ENCODE data around the gene MNAT1. TPM values are rescaled to one million over a fixed set of nuclear protein-coding genes. Genes with fewer than 3 reads are reported as not detected.
"Not testable (repeated sequence)": the region's sequence is repeated elsewhere in the genome, so short reads cannot be mapped to it uniquely, and the experiment has no call there.

MNAT1 gene
- total RNA-seq, 8 experiments from 2014 or later, result 37.0 to 69.2 (median 47.1) TPM

DNA sequence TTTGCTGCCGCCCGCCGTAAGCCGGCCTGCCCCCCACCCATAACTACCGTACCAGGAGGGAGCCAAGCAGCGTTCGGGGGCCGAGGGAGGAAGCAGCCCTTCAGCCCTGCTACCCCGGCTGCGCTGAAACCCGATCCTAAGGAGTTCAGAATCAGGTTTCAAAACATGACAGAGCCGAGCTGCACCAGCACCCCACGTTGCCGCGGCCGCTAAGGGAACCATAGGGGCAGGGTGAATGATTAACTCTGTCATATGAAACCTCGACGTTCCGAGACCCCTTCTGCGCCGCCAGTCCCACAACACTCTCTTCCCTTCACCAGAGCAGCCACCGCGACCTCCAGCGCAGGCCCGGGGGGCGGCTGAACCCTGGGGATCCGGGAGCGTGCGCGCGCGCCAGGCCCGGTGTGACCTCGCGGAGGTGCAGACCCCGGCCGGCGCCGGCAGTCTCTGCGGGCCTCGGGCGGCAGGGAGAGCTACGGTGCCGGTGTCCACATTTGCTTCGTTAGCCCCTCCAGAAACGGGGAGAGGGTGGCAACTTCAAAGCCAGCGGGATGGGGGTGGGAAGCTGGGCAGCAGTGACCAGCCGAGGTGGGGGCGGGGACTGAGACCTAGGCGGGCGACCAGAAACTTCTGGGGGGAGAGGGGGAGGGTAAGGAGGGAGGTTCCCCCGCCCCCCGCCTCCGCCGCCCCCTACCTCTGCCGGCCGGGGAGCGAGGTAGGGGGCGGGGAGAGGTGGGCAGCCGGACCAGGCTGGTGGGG is 12.0 kb upstream of the MNAT1 start:
- no peak overlapping the region for H3K27ac ChIP-seq

GRCh38 chr14:60723116-60723906 is 11.2 kb upstream of the MNAT1 start:
- peak overlapping the region; percentile 60 to 92 (median 67) for H3K4me3 ChIP-seq
- in situ Hi-C loops (cut with MboI; ENCODE audit: low pct_unique_long_range_greater_than_20kb in 2 of 9, low sequenced_read_pairs in 9 of 9, unreplicated experiment in 9 of 9), result no loop called here
- ATAC-seq (replicated peaks in 6 of 8), result peak; percentile 23 to 53 (median 30)
- H3K4me1 ChIP-seq (replicated peaks in 1 of 2), result peaks cover 0 to 4% of the 10 kb centered on the region in 2 donors
- WGBS, 10 experiments, result 0% methylated on average over 1 to 4 of the region's 78 CpGs; no CpG with 5 or more reads in 7 of the 10 experiments
- peak overlapping the region in 1 of 2 donors; percentile 0 for H3K27ac ChIP-seq

More for the DNA sequence above, 12.0 kb upstream of the MNAT1 start:
- in situ Hi-C loops (cut with MboI; ENCODE audit: low pct_unique_long_range_greater_than_20kb in 2 of 9, low sequenced_read_pairs in 9 of 9, unreplicated experiment in 9 of 9), result no loop called here
- peak; percentile 15 to 36 (median 24) for ATAC-seq (replicated peaks in 6 of 8)
- Histone ChIP-seq H3K4me1 (replicated peaks in 1 of 2) (peaks cover 0 to 4% of the 10 kb centered on the region in 2 donors), H3K4me3 (peak overlapping the region; percentile 60 to 92 (median 67))
- 0% methylated on average over 1 to 6 of the region's 60 CpGs; no CpG with 5 or more reads in 6 of the 10 experiments for WGBS, 10 experiments

DNA sequence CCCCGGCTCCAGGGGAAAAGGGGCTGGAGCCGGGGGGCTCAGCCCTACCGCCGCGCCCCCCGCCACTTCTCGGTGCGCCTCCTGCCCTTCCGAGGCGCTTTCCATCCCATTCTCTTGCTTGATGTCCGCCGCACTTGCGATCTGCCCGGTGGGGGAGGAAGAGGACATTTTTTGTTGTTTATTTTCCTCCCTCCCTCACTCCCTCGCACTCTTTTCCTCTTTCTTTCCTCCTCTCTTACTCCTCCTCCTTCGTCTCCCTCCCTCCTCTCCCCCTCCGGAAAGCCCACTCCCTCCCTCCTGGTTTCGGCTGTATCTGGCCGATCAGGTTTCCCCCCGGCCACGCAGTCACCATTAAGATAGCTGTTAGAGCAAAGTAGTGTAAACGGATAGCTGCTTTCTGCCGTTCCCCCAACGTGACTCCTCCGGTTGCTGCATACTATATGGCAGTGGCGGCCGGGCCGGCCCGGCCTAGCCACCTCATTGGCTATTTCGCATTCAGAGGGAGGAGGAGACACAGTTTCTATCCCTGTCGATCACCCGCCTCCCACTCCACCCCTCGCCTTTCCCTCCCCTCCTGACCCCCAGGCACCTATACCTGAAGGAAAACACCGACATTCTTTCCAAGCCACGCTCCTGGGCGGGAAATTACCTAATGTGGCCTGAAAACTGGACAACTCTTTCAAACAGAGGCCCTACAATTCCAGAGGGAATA is 10.5 kb upstream of the MNAT1 start, which contains the start of gene SIX4:
Gene SIX4 (minus strand): TSS at position 445 of the 712 bp plus-strand sequence. CDS start 277 bp downstream, at position 168.
- WGBS, 10 experiments, result 0 to 17% (median 0%) methylated on average over 1 to 8 of the region's 36 CpGs; no CpG with 5 or more reads in 5 of the 10 experiments
- ATAC-seq (replicated peaks in 6 of 8), result peak; percentile 70 to 76 (median 74)
- Histone ChIP-seq H3K27ac (peak within 1 kb of the TSS in 1 of 2 donors; percentile 0), H3K4me3 (peak within 1 kb of the TSS; percentile 60 to 92 (median 67)), H3K4me1 (replicated peaks in 1 of 2) (peaks cover 0 to 4% of the 10 kb centered on the region in 2 donors)
- in situ Hi-C loops (cut with MboI; ENCODE audit: low pct_unique_long_range_greater_than_20kb in 2 of 9, low sequenced_read_pairs in 9 of 9, unreplicated experiment in 9 of 9), result no loop called here

GRCh38 chr14:60731291-60731690 is 3.3 kb upstream of the MNAT1 start:
- not testable (repeated sequence) for H3K4me3 ChIP-seq; H3K27ac ChIP-seq; H3K4me1 ChIP-seq (replicated peaks in 1 of 2); ATAC-seq (replicated peaks in 6 of 8)
- in situ Hi-C loops (cut with MboI; ENCODE audit: low pct_unique_long_range_greater_than_20kb in 2 of 9, low sequenced_read_pairs in 9 of 9, unreplicated experiment in 9 of 9), result loop anchor here in 1 of 9 experiments (25.0 kb wide), 1 partner anchor 256 kb away; the partner anchor contains the start of genes SLC38A6 and TRMT5
- WGBS, 10 experiments, result no CpG with 5 or more reads among the region's 5 CpGs

DNA sequence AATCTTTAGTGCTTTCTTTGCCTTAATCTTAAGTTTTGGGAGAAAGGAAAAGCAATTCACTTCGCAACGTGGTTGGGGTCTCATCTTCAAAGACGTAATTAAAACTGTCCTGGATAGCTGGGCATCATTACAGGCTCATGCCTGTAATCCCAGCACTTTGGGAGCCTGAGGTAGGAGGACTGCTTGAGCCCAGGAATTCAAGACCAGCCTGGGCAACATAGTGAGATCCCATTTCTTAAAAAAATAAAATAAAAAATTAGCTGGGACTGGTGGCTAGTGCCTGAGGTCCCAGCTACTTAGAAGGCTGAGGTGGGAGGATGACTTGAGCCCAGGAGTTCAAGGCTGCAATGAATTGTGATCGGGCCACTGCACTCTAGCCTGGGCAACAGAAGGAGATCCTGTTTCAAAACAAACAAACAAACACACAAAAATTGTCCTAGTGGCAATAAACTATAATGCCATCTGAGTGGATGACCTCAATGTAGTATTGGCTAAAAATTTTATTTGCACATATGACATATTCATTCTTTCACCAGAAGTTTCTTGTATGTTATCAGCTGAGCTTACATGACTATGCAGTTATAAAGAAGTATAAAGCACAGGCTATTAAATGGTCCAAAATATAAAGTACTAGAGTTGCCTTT is 1.6 kb upstream of the MNAT1 start:
- Histone ChIP-seq H3K4me3 (no peak overlapping the region), H3K27ac (no peak overlapping the region), H3K4me1 (replicated peaks in 1 of 2) (peaks cover 0 to 5% of the 10 kb centered on the region in 2 donors)
- no peak for ATAC-seq (replicated peaks in 6 of 8)
- WGBS, 10 experiments, result 27 to 86% (median 55%) methylated on average over 1 to 4 of the region's 4 CpGs; no CpG with 5 or more reads in 2 of the 10 experiments
- in situ Hi-C loops (cut with MboI; ENCODE audit: low pct_unique_long_range_greater_than_20kb in 2 of 9, low sequenced_read_pairs in 9 of 9, unreplicated experiment in 9 of 9), result loop anchor here in 1 of 9 experiments (25.0 kb wide), 1 partner anchor 254 kb away; the partner anchor contains the start of genes SLC38A6 and TRMT5

DNA sequence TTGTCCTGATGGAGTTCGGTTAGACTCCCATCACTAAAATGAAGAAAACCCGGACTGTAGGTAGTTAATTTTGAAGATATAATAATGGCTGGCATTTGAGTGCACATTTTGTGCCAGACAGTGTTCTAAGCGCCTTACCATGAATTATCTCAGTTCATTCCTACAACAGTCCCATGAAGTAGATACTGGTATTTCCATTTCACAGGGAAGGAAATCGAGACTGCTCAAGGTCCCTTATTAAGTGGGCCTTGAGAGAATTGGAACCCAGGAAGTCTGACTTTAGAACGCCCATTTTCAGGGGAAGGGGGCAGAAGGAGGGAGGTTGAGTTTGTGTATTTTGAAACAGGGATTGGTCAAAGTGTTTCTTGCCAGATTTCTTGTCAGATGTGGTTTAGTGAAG is 855 bp downstream of the MNAT1 start:
- 0 to 51% (median 15%) methylated on average over 1 to 4 of the region's 5 CpGs; no CpG with 5 or more reads in 1 of the 10 experiments for WGBS, 10 experiments
- in situ Hi-C loops (cut with MboI; ENCODE audit: low pct_unique_long_range_greater_than_20kb in 2 of 9, low sequenced_read_pairs in 9 of 9, unreplicated experiment in 9 of 9), result loop anchor here in 1 of 9 experiments (25.0 kb wide), 1 partner anchor 252 kb away; the partner anchor contains the start of genes SLC38A6 and TRMT5
- ATAC-seq (replicated peaks in 6 of 8), result no peak

GRCh38 chr14:60736494-60736893 is 1.9 kb downstream of the MNAT1 start:
- in situ Hi-C loops (cut with MboI; ENCODE audit: low pct_unique_long_range_greater_than_20kb in 2 of 9, low sequenced_read_pairs in 9 of 9, unreplicated experiment in 9 of 9), result loop anchor here in 1 of 9 experiments (25.0 kb wide), 1 partner anchor 251 kb away; the partner anchor contains the start of genes SLC38A6 and TRMT5
- Histone ChIP-seq H3K4me3 (peak overlapping the region in 4 of 5 donors; percentile 66 to 82 (median 74)), H3K4me1 (replicated peaks in 1 of 2) (peaks cover 0 to 5% of the 10 kb centered on the region in 2 donors), H3K27ac (no peak overlapping the region)
- WGBS, 10 experiments, result 0 to 39% (median 4%) methylated on average over 2 to 4 of the region's 4 CpGs; no CpG with 5 or more reads in 1 of the 10 experiments
- peak in 3 of 8 experiments; percentile 16 to 39 (median 17) for ATAC-seq (replicated peaks in 6 of 8)

More for the DNA sequence above, 855 bp downstream of the MNAT1 start:
- Histone ChIP-seq H3K4me3 (peak overlapping the region; percentile 66 to 92 (median 80)), H3K27ac (no peak overlapping the region), H3K4me1 (replicated peaks in 1 of 2) (peaks cover 0 to 5% of the 10 kb centered on the region in 2 donors)

DNA sequence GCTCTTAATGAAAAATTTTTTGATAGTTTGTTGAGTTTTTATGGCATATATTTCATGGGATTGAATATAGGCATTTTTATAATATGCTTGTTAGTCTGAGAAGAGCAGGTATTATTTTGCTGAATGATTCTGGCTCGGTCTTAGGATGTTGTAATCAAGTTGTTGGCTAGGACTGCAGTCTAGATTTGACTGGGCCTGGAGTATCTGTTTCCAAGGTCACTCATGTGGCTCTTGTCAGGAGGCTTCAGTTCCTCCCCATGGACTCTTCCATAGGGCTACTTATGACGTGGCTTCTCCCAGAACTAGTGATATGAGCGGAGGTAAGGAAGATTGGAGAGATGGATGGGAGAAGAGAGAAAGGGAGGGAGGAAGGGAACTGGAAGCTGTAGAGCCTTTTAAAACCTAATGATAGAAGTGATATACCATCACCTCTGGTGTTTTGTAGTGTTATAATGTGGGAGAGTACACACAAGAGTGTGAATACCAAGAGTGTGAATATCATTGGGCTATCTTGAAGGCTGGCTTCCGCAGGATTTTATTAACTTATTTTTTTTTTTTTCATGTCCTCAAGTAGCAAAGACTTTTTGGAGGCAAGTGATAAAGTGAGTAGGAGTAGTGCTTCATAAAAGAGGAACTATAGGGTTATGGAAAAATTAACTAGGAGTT is 4.4 kb downstream of the MNAT1 start:
- Histone ChIP-seq H3K4me1 (replicated peaks in 1 of 2) (peaks cover 0 to 5% of the 10 kb centered on the region in 2 donors), H3K4me3 (no peak overlapping the region), H3K27ac (no peak overlapping the region)
- 83 to 100% (median 100%) methylated on average over 1 to 4 of the region's 4 CpGs; no CpG with 5 or more reads in 1 of the 10 experiments for WGBS, 10 experiments
- no peak for ATAC-seq (replicated peaks in 6 of 8)
- in situ Hi-C loops (cut with MboI; ENCODE audit: low pct_unique_long_range_greater_than_20kb in 2 of 9, low sequenced_read_pairs in 9 of 9, unreplicated experiment in 9 of 9), result loop anchor here in 1 of 9 experiments (25.0 kb wide), 1 partner anchor 248 kb away; the partner anchor contains the start of genes SLC38A6 and TRMT5

- Histone ChIP-seq H3K4me3 (no peak overlapping the region), H3K4me1 (replicated peaks in 1 of 2) (no peaks in the 10 kb centered on the region), H3K27ac (no peak overlapping the region)
- in situ Hi-C loops (cut with MboI; ENCODE audit: low pct_unique_long_range_greater_than_20kb in 2 of 9, low sequenced_read_pairs in 9 of 9, unreplicated experiment in 9 of 9), result loop anchor here in 1 of 9 experiments (25.0 kb wide), 1 partner anchor 243 kb away; the partner anchor contains the start of genes SLC38A6 and TRMT5
- ATAC-seq (replicated peaks in 6 of 8), result no peak
Observed at GRCh38 chr14:60744566-60744965, 10.0 kb downstream of the MNAT1 start.

DNA sequence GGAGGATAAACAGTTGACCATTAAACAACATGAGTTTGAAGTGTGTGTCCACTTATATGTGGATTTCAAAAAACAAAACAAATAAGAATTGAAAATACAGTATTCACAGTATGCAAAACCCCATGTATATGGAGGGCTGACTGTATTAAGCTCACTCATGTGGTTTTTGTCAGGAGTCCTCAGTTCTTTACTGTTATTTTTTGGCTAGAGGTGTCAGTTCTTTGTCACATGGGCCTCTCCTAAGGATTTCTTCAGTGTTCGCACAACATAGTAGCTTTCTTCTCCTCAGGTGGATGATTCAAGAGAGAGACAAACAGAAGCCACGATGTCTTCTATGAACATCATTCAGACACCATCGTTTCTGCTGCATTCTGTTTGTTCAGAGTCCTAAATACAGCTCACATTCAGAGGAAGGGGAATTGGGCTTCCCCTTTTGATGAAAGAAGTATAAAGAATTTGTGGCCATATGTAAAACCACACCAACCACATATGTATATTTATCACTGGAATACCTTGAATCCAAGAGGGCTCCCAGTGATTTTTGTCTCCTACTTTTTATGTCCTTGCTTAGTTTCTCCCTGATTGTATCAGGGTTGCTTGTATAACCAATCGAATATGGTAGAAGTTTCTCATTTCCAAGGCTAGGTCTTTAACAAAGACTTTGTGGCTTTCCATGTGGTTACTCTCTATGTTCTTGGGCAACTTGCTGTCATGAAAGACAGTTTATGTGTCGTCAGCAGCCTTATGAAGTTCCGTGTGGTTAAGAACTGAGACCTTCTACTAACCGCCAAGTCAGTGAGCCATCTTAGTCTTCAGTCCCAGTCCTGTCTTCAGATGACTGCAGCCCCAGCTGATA is 18.9 kb downstream of the MNAT1 start:
- no peaks in the 10 kb centered on the region for H3K4me1 ChIP-seq (replicated peaks in 1 of 2)
- no peak overlapping the region for H3K4me3 ChIP-seq
- WGBS, 10 experiments, result 82 to 100% (median 92%) methylated on average over 1 to 7 of the region's 7 CpGs; no CpG with 5 or more reads in 1 of the 10 experiments
- in situ Hi-C loops (cut with MboI; ENCODE audit: low pct_unique_long_range_greater_than_20kb in 2 of 9, low sequenced_read_pairs in 9 of 9, unreplicated experiment in 9 of 9), result no loop called here
- no peak overlapping the region for H3K27ac ChIP-seq
- no peak for ATAC-seq (replicated peaks in 6 of 8)

- Histone ChIP-seq H3K4me1 (replicated peaks in 1 of 2) (no peaks in the 10 kb centered on the region), H3K27ac (no peak overlapping the region), H3K4me3 (no peak overlapping the region)
- ATAC-seq (replicated peaks in 6 of 8), result no peak
- in situ Hi-C loops (cut with MboI; ENCODE audit: low pct_unique_long_range_greater_than_20kb in 2 of 9, low sequenced_read_pairs in 9 of 9, unreplicated experiment in 9 of 9), result no loop called here
- WGBS, 10 experiments, result 6 to 100% (median 77%) methylated on average over 1 of the region's 1 CpG; no CpG with 5 or more reads in 2 of the 10 experiments
Observed at GRCh38 chr14:60756847-60757246, 22.3 kb downstream of the MNAT1 start.

Measured in motor neuron (in vitro differentiated cells).